ENCODE data around the gene NAV2.

NAV2 gene

GRCh38 chr11:19931141-19931770 lies 218.6 kb downstream of the NAV2 start:
- TF ChIP-seq, protein P1, sequence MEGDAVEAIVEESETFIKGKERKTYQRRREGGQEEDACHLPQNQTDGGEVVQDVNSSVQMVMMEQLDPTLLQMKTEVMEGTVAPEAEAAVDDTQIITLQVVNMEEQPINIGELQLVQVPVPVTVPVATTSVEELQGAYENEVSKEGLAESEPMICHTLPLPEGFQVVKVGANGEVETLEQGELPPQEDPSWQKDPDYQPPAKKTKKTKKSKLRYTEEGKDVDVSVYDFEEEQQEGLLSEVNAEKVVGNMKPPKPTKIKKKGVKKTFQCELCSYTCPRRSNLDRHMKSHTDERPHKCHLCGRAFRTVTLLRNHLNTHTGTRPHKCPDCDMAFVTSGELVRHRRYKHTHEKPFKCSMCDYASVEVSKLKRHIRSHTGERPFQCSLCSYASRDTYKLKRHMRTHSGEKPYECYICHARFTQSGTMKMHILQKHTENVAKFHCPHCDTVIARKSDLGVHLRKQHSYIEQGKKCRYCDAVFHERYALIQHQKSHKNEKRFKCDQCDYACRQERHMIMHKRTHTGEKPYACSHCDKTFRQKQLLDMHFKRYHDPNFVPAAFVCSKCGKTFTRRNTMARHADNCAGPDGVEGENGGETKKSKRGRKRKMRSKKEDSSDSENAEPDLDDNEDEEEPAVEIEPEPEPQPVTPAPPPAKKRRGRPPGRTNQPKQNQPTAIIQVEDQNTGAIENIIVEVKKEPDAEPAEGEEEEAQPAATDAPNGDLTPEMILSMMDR (conservative IDR thresholded peaks at IDR 0.05; ENCODE audit: control insufficient read depth, insufficient read depth, low read depth, low read length), result no peak
- DNase-seq (ENCODE audit: low read depth), result peak; percentile 82
- no peak overlapping the region for H3K4me3 ChIP-seq (ENCODE audit: control insufficient read depth, low read depth, low read length)

GRCh38 chr11:19931771-19932369 lies 219.2 kb downstream of the NAV2 start:
- DNase-seq (ENCODE audit: low read depth), result no peak
- no peak overlapping the region for H3K4me3 ChIP-seq (ENCODE audit: control insufficient read depth, low read depth, low read length)
- TF ChIP-seq, protein P1 (conservative IDR thresholded peaks at IDR 0.05; ENCODE audit: control insufficient read depth, insufficient read depth, low read depth, low read length), result no peak

GRCh38 chr11:19933132-19933735 lies 220.6 kb downstream of the NAV2 start:
- H3K4me3 ChIP-seq (ENCODE audit: control insufficient read depth, low read depth, low read length), result no peak overlapping the region
- DNase-seq (ENCODE audit: low read depth), result no peak
- TF ChIP-seq, protein P1 (conservative IDR thresholded peaks at IDR 0.05; ENCODE audit: control insufficient read depth, insufficient read depth, low read depth, low read length), result no peak

DNA sequence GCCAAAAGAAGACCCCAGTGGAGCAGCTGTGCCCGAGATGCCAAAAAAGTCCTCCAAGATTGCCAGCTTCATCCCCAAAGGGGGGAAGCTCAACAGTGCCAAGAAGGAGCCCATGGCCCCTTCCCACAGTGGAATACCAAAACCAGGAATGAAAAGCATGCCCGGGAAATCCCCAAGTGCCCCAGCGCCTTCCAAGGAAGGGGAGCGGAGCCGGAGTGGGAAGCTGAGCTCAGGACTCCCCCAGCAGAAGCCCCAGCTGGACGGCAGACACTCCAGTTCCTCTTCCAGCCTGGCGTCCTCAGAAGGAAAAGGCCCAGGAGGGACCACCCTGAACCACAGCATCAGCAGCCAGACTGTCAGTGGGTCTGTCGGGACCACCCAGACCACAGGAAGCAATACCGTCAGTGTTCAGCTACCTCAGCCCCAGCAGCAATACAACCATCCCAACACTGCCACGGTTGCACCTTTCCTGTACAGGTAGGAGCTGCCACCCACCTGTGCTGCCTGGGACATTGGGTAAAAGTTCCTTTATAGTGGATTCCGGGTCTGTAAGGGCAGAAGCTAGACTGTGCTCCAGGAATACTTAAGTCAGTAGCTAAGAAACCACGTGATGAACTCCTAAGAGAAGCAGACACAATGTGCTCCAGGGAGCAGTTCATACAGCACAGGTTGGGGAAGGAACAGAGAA lies 221.3 kb downstream of the NAV2 start:
- no peak overlapping the region for H3K4me3 ChIP-seq (ENCODE audit: control insufficient read depth, low read depth, low read length)
- no peak for DNase-seq (ENCODE audit: low read depth)
- TF ChIP-seq, protein P1 (conservative IDR thresholded peaks at IDR 0.05; ENCODE audit: control insufficient read depth, insufficient read depth, low read depth, low read length), result no peak

- peak; percentile 94 for DNase-seq (ENCODE audit: low read depth)
- TF ChIP-seq, protein P1 (conservative IDR thresholded peaks at IDR 0.05; ENCODE audit: control insufficient read depth, insufficient read depth, low read depth, low read length), result peak; percentile 12
- no peak overlapping the region for H3K4me3 ChIP-seq (ENCODE audit: control insufficient read depth, low read depth, low read length)
Observed at GRCh38 chr11:19934828-19935259, 222.2 kb downstream of the NAV2 start.

- TF ChIP-seq, protein P1 (conservative IDR thresholded peaks at IDR 0.05; ENCODE audit: control insufficient read depth, insufficient read depth, low read depth, low read length), result no peak
- no peak overlapping the region for H3K4me3 ChIP-seq (ENCODE audit: control insufficient read depth, low read depth, low read length)
Observed at GRCh38 chr11:19935507-19935906, 222.9 kb downstream of the NAV2 start.

More at GRCh38 chr11:19935507-19935906, 222.9 kb downstream of the NAV2 start:
- peak; percentile 68 for DNase-seq (ENCODE audit: low read depth)
